NAMALWA (cell line): ENCODE measurements around the gene PDGFRA.
A peak's percentile ranks its signal among the peaks of the same experiment; 100 is the strongest.
"Not testable (repeated sequence)": the region's sequence is repeated elsewhere in the genome, so short reads cannot be mapped to it uniquely, and the experiment has no call there.

Experiments
- DNase-seq: peaks from one replicate; pipeline ENCODE4 v3.0.0-alpha.2; 2015; ENCODE audit warnings: low spot score

Gene PDGFRA

GRCh38 chr4:54320826-54321685 is 92.0 kb downstream of the PDGFRA start:
- DNase-seq = no peak

- peak; percentile 72 for DNase-seq
Measured at GRCh38 chr4:54322818-54323417, 93.8 kb downstream of the PDGFRA start.

DNA sequence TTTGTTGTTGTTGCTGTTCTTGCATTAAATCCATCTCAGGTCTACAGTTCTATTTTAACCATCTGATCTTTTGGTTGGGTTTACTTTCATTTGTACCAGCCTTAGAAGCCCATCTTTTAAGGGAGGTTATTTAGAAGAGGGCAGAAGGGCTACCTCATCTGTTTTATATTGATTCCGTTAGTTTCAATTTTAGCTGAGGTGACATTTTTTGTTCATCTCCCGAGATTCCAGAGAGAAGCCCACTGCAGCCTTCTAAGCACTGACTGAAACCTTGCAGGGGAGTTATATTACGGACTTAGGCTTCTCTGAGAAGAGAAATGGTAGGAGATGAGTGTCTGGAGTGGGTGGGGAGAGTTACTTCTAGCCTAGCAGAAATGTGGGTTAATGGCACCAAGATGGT is 101.8 kb downstream of the PDGFRA start:
- DNase-seq = no peak

GRCh38 chr4:54332542-54332941 is 103.4 kb downstream of the PDGFRA start:
- DNase-seq = no peak

DNA sequence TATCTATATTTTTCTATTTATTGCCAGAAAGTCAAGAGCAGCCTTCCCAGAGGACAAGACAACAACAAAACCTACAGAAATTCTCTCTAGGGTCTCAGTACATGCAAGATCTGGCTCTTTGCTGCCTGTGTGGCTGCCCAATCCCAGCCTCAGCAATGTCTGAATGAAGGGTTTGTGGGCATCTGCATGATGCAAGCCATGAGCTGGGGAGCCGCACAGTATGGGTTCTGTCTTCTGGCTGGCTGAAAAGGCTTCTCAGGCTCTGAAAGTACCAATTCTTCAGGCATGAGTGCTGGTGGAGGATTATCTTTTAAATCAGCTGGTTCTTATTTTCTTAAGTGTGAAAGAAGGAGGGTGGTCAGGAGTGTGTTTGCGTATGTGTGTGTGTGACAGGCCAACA is 104.6 kb downstream of the PDGFRA start:
- DNase-seq = no peak

DNA sequence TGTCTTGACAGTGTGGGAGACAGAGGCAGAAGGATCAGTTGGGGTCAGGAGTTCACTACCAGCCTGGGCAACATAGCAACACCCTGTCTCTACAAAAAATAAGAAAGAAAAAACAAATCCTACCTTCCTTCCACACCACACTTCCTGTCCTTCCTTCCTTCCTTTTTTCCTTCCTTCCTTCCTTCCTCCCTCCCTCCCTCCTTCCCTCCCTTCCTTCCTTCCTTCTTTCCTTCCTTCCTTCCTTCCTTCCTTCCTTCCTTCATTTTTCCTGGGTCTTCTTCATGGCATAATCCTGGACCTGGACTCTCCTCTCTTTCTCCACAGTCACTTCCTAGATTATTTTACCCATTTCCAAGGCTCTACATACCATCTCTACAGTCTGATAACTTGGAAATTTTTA is 105.7 kb downstream of the PDGFRA start:
- DNase-seq = not testable (repeated sequence)

DNA sequence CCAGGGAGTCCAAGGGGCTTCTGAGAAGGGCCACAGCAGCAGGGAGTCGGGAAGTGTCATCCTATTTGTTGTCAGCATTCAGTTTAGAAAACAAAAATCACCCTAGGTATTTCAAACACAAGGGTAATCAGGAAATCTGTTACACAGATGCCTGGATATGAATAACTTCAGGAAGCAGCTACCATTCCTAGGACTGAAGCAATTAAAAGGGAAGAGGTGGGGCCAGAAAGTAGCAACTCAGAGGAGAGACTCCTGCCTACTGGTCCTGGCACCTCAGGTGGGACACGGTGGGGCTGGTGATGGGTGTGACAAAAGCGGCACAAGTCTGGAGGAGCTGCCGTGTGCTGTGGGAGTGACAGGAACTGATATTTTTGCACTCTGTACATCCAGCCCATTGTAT is 107.9 kb downstream of the PDGFRA start:
- DNase-seq = no peak

GRCh38 chr4:54342067-54342466 is 113.0 kb downstream of the PDGFRA start:
- not testable (repeated sequence) for DNase-seq
